T-helper 22 cell (primary cell): ENCODE measurements around the gene EMC10.
"Not testable (repeated sequence)": the region's sequence is repeated elsewhere in the genome, so short reads cannot be mapped to it uniquely, and the experiment has no call there.

ENCODE experiments used
- DNase-seq: peaks from one replicate; pipeline ENCODE4 v3.0.0-alpha.2; 2020; ENCODE audit warnings: low read depth

EMC10 gene

GRCh38 chr19:50451223-50451534 lies 25.1 kb upstream of the EMC10 start:
- DNase-seq = no peak

GRCh38 chr19:50453243-50453642 lies 23.1 kb upstream of the EMC10 start:
- no peak for DNase-seq

GRCh38 chr19:50455992-50456391 lies 20.3 kb upstream of the EMC10 start:
- no peak for DNase-seq

- DNase-seq = no peak
Measured at GRCh38 chr19:50457300-50457699, 19.0 kb upstream of the EMC10 start.

GRCh38 chr19:50458396-50459066 lies 17.8 kb upstream of the EMC10 start:
- no peak for DNase-seq

- DNase-seq = no peak
Measured at GRCh38 chr19:50459067-50459456, 17.2 kb upstream of the EMC10 start.

GRCh38 chr19:50459638-50460037 lies 16.7 kb upstream of the EMC10 start:
- DNase-seq = no peak

- DNase-seq = no peak
Measured at GRCh38 chr19:50460161-50460765, 16.0 kb upstream of the EMC10 start.

GRCh38 chr19:50461066-50461875 lies 15.0 kb upstream of the EMC10 start:
- no peak for DNase-seq

GRCh38 chr19:50462970-50463369 lies 13.3 kb upstream of the EMC10 start:
- DNase-seq = no peak

- no peak for DNase-seq
Measured at GRCh38 chr19:50464348-50464747, 12.0 kb upstream of the EMC10 start.

GRCh38 chr19:50465000-50465399 lies 11.3 kb upstream of the EMC10 start:
- no peak for DNase-seq

- DNase-seq = no peak
Measured at GRCh38 chr19:50465986-50466705, 10.2 kb upstream of the EMC10 start.

GRCh38 chr19:50466706-50467039 lies 9.6 kb upstream of the EMC10 start:
- DNase-seq = no peak

- no peak for DNase-seq
Measured at GRCh38 chr19:50467566-50467965, 8.7 kb upstream of the EMC10 start.

- no peak for DNase-seq
Measured at GRCh38 chr19:50468818-50469217, 7.5 kb upstream of the EMC10 start.

- not testable (repeated sequence) for DNase-seq
Measured at GRCh38 chr19:50473336-50473735, 3.0 kb upstream of the EMC10 start.

- DNase-seq = no peak
Measured at GRCh38 chr19:50475101-50475568, 1.2 kb upstream of the EMC10 start.

- DNase-seq = no peak
Measured at GRCh38 chr19:50475736-50476223, 527 bp upstream of the EMC10 start.

GRCh38 chr19:50476907-50477238 lies 566 bp downstream of the EMC10 start:
- DNase-seq = no peak

GRCh38 chr19:50477751-50478515 lies 1.6 kb downstream of the EMC10 start:
- DNase-seq = no peak
